ENCODE data around the gene RPS21.

RPS21 gene

DNA sequence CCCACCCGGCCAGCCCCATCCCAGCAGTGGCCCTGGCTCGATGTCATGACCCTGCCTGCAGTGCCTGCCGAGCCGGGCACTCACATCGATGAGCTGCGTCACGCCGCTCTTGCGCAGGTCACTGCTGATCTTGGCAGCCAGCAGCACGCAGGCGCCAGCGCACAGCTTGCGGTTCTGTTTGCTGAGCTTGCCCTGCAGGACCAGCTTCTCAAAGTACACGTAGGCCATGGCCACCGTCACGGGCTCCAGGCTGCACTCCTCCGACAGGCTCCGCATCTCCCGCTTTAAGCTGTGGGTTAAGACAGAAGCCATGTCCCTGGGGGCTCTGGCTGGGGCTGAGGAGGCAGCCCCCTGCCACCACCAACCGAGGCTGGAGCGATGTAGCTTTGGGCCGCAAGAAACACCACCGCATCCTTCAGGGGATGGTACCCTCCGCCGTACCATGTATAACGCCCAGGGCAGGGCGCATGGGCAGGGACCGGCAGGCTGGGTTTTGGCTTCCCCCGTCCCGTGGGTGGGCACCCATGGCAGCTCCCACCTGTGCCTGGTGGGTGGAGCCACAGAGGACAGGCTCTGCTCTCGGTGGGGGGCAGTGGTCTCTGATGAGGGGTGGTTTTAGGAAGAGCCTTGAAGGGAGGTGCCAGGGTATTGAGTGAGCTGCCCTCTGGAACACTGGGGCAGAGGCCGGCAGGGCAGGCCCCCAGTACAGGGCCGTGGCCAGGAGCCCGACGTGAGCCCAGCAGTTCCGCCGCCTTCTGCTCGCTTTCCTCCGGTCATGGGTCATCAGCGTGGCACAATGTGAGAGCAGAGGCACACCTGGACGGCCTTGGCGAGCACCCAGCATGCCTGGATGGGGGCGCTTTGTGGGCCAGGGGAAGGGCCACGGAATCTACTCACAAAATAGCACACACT lies 4.5 kb downstream of the RPS21 start:
- TF ChIP-seq, protein P1, sequence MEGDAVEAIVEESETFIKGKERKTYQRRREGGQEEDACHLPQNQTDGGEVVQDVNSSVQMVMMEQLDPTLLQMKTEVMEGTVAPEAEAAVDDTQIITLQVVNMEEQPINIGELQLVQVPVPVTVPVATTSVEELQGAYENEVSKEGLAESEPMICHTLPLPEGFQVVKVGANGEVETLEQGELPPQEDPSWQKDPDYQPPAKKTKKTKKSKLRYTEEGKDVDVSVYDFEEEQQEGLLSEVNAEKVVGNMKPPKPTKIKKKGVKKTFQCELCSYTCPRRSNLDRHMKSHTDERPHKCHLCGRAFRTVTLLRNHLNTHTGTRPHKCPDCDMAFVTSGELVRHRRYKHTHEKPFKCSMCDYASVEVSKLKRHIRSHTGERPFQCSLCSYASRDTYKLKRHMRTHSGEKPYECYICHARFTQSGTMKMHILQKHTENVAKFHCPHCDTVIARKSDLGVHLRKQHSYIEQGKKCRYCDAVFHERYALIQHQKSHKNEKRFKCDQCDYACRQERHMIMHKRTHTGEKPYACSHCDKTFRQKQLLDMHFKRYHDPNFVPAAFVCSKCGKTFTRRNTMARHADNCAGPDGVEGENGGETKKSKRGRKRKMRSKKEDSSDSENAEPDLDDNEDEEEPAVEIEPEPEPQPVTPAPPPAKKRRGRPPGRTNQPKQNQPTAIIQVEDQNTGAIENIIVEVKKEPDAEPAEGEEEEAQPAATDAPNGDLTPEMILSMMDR (IDR thresholded peaks at IDR 0.05) = no peak

DNA sequence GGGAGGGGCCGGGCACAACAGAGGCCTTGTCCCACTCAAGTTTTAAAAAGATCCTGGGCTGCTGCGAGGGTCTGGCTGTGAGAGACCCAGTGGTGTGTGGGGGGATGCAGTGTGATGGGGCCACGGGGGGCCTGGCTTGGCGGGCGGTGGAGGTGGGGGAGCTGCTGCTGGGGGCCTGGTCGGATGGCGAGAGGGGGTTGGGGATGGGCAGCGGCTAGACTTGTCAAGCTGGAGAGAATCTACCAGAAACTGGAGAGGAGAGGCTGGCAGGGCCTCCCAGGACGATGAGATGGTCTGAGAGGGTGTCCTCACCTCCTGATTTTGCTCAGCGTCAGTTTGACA lies 5.1 kb downstream of the RPS21 start:
- TF ChIP-seq, protein P1 (IDR thresholded peaks at IDR 0.05) = no peak

DNA sequence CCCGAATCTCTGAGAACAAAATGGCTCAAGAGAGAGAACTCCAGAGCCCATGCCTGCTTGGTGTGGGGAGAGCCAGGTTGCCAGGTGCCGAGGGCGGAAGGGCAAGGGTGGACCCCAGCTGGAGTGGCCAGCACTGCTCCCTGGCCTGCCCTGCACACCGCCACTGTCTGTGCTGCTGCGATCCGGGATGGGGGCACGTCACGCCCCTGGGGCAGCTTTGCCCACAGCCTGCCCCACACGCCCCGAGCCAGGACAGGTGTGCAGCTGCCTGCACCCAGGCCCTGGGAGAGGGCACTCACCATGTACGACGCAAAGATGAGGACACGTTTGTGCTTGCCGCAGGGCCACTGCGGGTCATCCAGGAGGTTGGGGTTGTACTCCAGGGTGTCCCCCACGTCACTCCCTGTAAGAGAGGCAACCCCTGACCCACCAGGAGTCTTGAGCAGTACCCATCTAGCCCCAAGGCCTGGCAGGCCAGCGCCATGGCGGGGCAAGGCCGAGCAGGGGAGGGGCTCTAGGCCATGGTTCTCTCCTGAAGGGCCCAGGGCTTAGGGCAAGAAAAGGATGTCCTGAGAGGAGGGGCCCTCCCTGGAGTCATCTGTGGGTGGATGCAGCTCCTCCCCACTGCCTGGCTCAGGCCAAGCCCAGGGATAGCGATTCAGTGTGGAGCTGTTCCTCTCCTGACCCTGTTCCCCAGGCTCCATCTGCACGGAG lies 5.9 kb downstream of the RPS21 start:
- TF ChIP-seq, protein P1 (IDR thresholded peaks at IDR 0.05) = no peak

DNA sequence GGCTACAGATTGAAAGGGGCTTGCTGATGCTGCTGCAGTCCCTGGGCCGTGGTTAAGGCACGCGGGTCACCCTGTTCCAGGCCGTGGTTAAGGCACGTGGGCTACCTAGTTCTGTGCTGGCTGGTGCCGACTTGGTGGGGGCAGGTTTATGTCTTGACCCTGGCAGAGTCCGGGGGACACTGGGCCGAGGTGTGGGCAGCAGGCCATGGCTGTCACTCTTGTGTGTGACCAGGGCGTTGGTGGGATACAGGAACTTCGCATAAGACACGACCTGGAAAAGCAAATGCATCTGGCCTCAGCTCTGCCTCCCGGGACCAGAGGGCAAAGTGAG lies 6.4 kb downstream of the RPS21 start:
- TF ChIP-seq, protein P1 (IDR thresholded peaks at IDR 0.05) = no peak

DNA sequence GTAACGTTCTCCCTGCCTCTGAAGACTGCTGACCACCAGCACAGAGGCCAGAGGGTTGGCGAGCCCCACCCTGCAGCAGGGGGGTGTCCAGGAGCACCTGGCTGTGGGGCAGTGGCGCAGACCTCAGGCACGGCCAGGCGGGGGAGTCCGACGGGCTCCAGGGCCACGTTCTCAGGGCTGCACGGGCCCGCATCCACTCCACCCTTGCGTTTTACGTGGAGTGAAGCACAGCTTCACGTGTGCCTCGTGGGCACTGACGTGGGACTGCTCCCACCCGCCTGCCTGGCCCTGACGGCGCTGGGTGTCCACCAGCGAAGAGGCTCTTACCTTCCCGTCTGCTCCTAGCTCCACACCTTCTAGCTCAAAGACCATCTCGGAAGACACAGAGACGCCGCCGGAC lies 6.9 kb downstream of the RPS21 start:
- TF ChIP-seq, protein P1 (IDR thresholded peaks at IDR 0.05) = no peak

DNA sequence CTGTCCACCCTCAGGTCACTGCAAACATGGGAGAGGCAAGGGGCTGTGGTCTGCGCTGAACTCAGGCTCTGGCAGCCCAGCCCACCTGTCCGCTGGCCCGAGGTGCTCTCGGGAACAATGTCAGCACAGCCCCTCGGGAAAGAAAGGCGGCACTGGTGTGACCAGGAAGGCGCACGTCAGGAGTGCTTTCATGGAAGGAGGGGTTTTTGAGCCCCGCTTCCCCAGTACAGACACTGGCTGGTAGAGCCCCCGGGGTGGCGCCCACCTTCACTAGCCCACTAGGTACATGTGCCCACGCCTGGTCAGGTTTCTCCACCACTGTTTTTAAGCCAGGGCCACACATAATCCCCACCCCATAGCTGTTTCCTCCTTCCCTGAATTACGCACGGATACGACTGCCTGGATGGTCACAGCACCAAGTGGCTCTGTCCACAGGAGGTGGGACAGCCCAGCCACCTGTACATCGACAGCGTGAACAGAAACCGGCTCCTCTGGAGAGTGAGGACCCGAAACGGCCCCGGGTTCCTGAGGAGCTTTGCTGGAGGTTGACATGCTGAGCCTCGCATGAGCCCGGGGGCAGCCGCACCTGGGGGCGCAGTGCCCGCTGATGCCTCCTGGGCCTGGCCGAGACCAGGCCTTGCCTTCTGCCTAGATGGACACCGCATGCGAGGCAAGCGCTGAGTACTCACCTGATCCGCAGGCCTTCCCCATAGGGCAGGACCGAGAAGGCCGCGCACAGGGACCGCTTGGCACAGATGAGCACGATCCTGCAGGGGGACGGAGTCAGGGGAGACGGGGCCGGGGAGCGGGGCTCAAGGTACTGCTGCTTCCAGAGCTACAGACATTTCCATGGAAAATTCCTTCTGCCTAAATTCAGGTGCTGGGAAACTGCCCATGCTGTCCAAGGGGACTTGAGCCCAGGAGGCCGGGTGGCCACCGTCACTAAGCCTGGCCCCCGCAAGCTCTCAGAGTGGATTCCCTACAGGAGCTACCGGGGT lies 7.6 kb downstream of the RPS21 start:
- TF ChIP-seq, protein P1 (IDR thresholded peaks at IDR 0.05) = no peak
